NT2/D1 (cell line): ENCODE results near the gene RAI1.

Experiments
- YY1 ChIP-seq: IDR thresholded peaks from 2 replicates; pipeline ENCODE4 v1.6.1; 2011; ENCODE audit not compliant: insufficient read length, insufficient read depth
- ZNF274 ChIP-seq: IDR thresholded peaks from 2 replicates; pipeline ENCODE4 v1.6.1; 2011; ENCODE audit warnings: mild to moderate bottlenecking, low read depth, low read length

DNA sequence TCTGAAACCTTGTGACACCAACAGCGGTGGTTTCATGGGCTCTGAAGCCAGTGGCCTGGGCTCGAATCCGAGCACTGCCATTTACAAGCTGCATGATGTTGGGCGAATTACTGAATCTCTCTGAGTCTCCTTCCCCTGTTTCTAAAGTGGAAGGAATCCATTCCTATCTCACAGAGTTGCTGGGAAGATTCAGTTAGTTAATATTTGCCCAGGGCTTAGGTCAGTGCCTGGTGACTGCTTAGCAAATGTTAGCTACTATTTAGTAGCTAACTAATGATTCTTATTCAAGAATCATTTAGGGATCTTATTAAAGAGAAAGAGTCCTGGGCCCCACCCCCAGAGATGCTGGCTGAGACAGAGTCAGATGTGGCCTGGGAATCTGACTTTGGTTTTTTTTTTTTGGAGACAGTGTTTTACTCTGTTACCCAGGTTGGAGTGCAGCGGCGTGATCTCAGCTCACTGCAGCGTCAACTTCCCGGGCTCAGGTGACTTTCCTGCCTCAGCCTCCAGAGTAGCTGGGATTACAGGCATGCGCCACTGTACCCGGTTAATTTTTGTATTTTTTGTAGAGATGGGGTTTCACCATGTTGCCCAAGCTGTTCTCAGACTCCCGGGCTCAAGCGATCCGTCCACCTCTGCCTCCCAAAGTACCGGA lies 33.6 kb upstream of the RAI1 start:
- TF ChIP-seq YY1 (no peak), ZNF274 (no peak)
